SU-DHL-6 (cell line): ENCODE results near the gene TCAIM.

ENCODE experiments used
- H2AFZ ChIP-seq: fragments of 200-600 bp; sonication (generic); 2 replicates; pipeline ENCODE4 v1.6.1; 2014; ENCODE audit warnings: low read depth, mild to moderate bottlenecking, moderate library complexity, mixed read lengths, antibody characterized with exemption, low read length; ENCODE audit not compliant: severe bottlenecking
- H3F3A ChIP-seq: fragments of 200-600 bp; shearing (Covaris generic); 2 replicates; pipeline ENCODE4 v1.6.0; 2016; ENCODE audit warnings: antibody characterized with exemption, mild to moderate bottlenecking; ENCODE audit not compliant: insufficient read depth
- H3K27ac ChIP-seq: fragments of 200-600 bp; sonication (generic); 2 replicates; pipeline ENCODE4 v1.5.1; 2016; ENCODE audit warnings: low read depth, mild to moderate bottlenecking, low read length, moderate library complexity, mixed read lengths
- H3K27me3 ChIP-seq: fragments of 200-600 bp; sonication (generic), shearing (Covaris generic); 2 replicates; pipeline ENCODE4 v1.6.0; 2014; ENCODE audit warnings: mild to moderate bottlenecking, low read length
- H3K36me3 ChIP-seq: fragments of 200-600 bp; sonication (generic); 2 replicates; pipeline ENCODE4 v1.6.1; 2014; ENCODE audit warnings: mild to moderate bottlenecking, low read length, mixed read lengths
- H3K4me2 ChIP-seq: fragments of 300-600, 200-600 bp; shearing (Covaris generic), sonication (generic); 2 replicates; pipeline ENCODE4 v1.6.0; 2014; ENCODE audit warnings: low read length, low read depth, mild to moderate bottlenecking; ENCODE audit not compliant: poor library complexity, severe bottlenecking
- H3K4me3 ChIP-seq: fragments of 200-600 bp; sonication (generic); 2 replicates; pipeline ENCODE4 v1.5.1; 2014; ENCODE audit warnings: antibody characterized with exemption, low read length, mild to moderate bottlenecking, mixed read lengths; ENCODE audit not compliant: insufficient read depth, poor library complexity, severe bottlenecking
- H3K79me2 ChIP-seq: fragments of 200-600 bp; sonication (generic); 2 replicates; pipeline ENCODE4 v1.6.1; 2014; ENCODE audit warnings: mild to moderate bottlenecking, low read length, moderate library complexity; ENCODE audit not compliant: insufficient read depth
- H3K9ac ChIP-seq: fragments of 200-600 bp; sonication (generic); 2 replicates; pipeline ENCODE4 v1.7.0; 2014; ENCODE audit warnings: mild to moderate bottlenecking, low read length
- H3K9me2 ChIP-seq: fragments of 200-600 bp; sonication (generic); replicated peaks from 2 replicates; pipeline ENCODE4 v1.6.1; 2014; ENCODE audit warnings: low read length; ENCODE audit not compliant: insufficient read depth
- H3K9me3 ChIP-seq: fragments of 200-600 bp; sonication (generic); 2 replicates; pipeline ENCODE4 v1.6.1; 2014; ENCODE audit warnings: low read length, mixed read lengths; ENCODE audit not compliant: insufficient read depth
- H4K20me1 ChIP-seq: fragments of 200-600 bp; sonication (generic); 2 replicates; pipeline ENCODE4 v1.6.1; 2014; ENCODE audit warnings: low read depth, mild to moderate bottlenecking, antibody characterized with exemption, low read length, moderate library complexity, mixed read lengths
- CTCF ChIP-seq: fragments of 200-600 bp; sonication (generic); IDR thresholded peaks from one replicate; pipeline ENCODE4 v1.5.1; 2017; ENCODE audit warnings: antibody characterized with exemption, mild to moderate bottlenecking, low read length, moderate library complexity; ENCODE audit not compliant: insufficient read depth, poor library complexity, severe bottlenecking
- EZH2phosphoT487 ChIP-seq: fragments of 200-600 bp; sonication (generic), shearing (Covaris generic); conservative IDR thresholded peaks from 2 replicates; pipeline ENCODE4 v1.6.1; 2018; ENCODE audit warnings: mild to moderate bottlenecking, antibody characterized with exemption, low read length, moderate library complexity, mixed read lengths

TCAIM gene

GRCh38 chr3:44421280-44421679 lies 82.7 kb downstream of the TCAIM start:
- no peaks in the 10 kb centered on the region for H3K9me2 ChIP-seq
- no peaks in the 10 kb centered on the region for H3K9me3 ChIP-seq
- no peaks in the 10 kb centered on the region for H3K36me3 ChIP-seq
- TF ChIP-seq CTCF: no peak
- TF ChIP-seq EZH2phosphoT487: no peak
- H3F3A ChIP-seq: no peaks in the 10 kb centered on the region
- no peak overlapping the region for H2AFZ ChIP-seq
- H3K79me2 ChIP-seq: no peaks in the 10 kb centered on the region
- no peak overlapping the region for H3K4me3 ChIP-seq
- no peak overlapping the region for H3K4me2 ChIP-seq
- no peak overlapping the region for H3K9ac ChIP-seq
- H3K27me3 ChIP-seq: no peaks in the 10 kb centered on the region
- no peaks in the 10 kb centered on the region for H4K20me1 ChIP-seq
- H3K27ac ChIP-seq: no peak overlapping the region

GRCh38 chr3:44424758-44425157 lies 86.2 kb downstream of the TCAIM start:
- Histone ChIP-seq H3K4me2 (no peak overlapping the region), H2AFZ (no peak overlapping the region), H3K27me3 (no peaks in the 10 kb centered on the region), H3K36me3 (no peaks in the 10 kb centered on the region), H3K79me2 (no peaks in the 10 kb centered on the region), H3K27ac (no peak overlapping the region), H3K9me3 (no peaks in the 10 kb centered on the region), H3K9ac (no peak overlapping the region), H3K9me2 (no peaks in the 10 kb centered on the region), H3F3A (no peaks in the 10 kb centered on the region), H4K20me1 (no peaks in the 10 kb centered on the region), H3K4me3 (no peak overlapping the region)
- no peak for TF ChIP-seq CTCF
- no peak for TF ChIP-seq EZH2phosphoT487

GRCh38 chr3:44427683-44428082 lies 89.1 kb downstream of the TCAIM start:
- Histone ChIP-seq H2AFZ (no peak overlapping the region), H3K4me2 (no peak overlapping the region)
- TF ChIP-seq CTCF: no peak
- no peak for TF ChIP-seq EZH2phosphoT487

More at GRCh38 chr3:44427683-44428082, 89.1 kb downstream of the TCAIM start:
- Histone ChIP-seq H3K36me3 (no peaks in the 10 kb centered on the region), H4K20me1 (no peaks in the 10 kb centered on the region), H3K79me2 (no peaks in the 10 kb centered on the region), H3K9me2 (no peaks in the 10 kb centered on the region), H3K9me3 (no peaks in the 10 kb centered on the region), H3K27ac (no peak overlapping the region), H3K9ac (no peak overlapping the region), H3K27me3 (no peaks in the 10 kb centered on the region), H3K4me3 (no peak overlapping the region), H3F3A (no peaks in the 10 kb centered on the region)
